ENCODE data around the gene SYK.

The SYK gene

GRCh38 chr9:90834828-90835595 lies 33.4 kb downstream of the SYK start:
- ChIA-PET CTCF (no interaction called here), POLR2A (no interaction called here)

GRCh38 chr9:90836411-90837080 lies 34.9 kb downstream of the SYK start:
- ChIA-PET CTCF (no interaction called here), POLR2A (no interaction called here)
- no peak for TF ChIP-seq FOXK2 (IDR thresholded peaks at IDR 0.05)
- no peak for TF ChIP-seq SP1 (IDR thresholded peaks at IDR 0.05)
- no peak for DNase-seq (ENCODE audit: extremely low spot score)

More at GRCh38 chr9:90834828-90835595, 33.4 kb downstream of the SYK start:
- TF ChIP-seq BHLHE40 (IDR thresholded peaks at IDR 0.05; ENCODE audit: borderline replicate concordance) (no peak), FOXA1 (IDR thresholded peaks at IDR 0.05) (no peak), ZNF384 (IDR thresholded peaks at IDR 0.05) (no peak), CTBP1 (IDR thresholded peaks at IDR 0.05; ENCODE audit: borderline replicate concordance) (no peak), FOXK2 (IDR thresholded peaks at IDR 0.05) (no peak)
- no peak for DNase-seq (ENCODE audit: extremely low spot score)

GRCh38 chr9:90838098-90838497 lies 36.5 kb downstream of the SYK start:
- DNase-seq (ENCODE audit: extremely low spot score) = no peak
- CTCF ChIA-PET = no interaction called here
- POLR2A ChIA-PET = no interaction called here
- TF ChIP-seq ZNF384 (IDR thresholded peaks at IDR 0.05) (no peak), LEF1 (IDR thresholded peaks at IDR 0.05; ENCODE audit: borderline replicate concordance) (no peak), SUZ12 (IDR thresholded peaks at IDR 0.05) (no peak), TARDBP (IDR thresholded peaks at IDR 0.05) (no peak), PKNOX1 (IDR thresholded peaks at IDR 0.05) (no peak), SP1 (IDR thresholded peaks at IDR 0.05) (no peak), ELF4 (IDR thresholded peaks at IDR 0.05) (no peak), FOXA1 (IDR thresholded peaks at IDR 0.05) (no peak)

GRCh38 chr9:90838581-90839154 lies 37.0 kb downstream of the SYK start:
- DNase-seq (ENCODE audit: extremely low spot score) = no peak
- TF ChIP-seq FOXK2 (IDR thresholded peaks at IDR 0.05) = no peak
- TF ChIP-seq L3MBTL2 (conservative IDR thresholded peaks at IDR 0.05) = no peak
- no peak for TF ChIP-seq ZNF384 (IDR thresholded peaks at IDR 0.05)
- TF ChIP-seq PKNOX1 (IDR thresholded peaks at IDR 0.05) = no peak
- POLR2A ChIA-PET = no interaction called here
- CTCF ChIA-PET = no interaction called here

GRCh38 chr9:90839183-90839728 lies 37.6 kb downstream of the SYK start:
- TF ChIP-seq FOXA1 (IDR thresholded peaks at IDR 0.05) = no peak
- TF ChIP-seq PKNOX1 (IDR thresholded peaks at IDR 0.05) = no peak
- no peak for TF ChIP-seq L3MBTL2 (conservative IDR thresholded peaks at IDR 0.05)
- no peak for TF ChIP-seq SUZ12 (IDR thresholded peaks at IDR 0.05)
- no peak for TF ChIP-seq CTBP1 (IDR thresholded peaks at IDR 0.05; ENCODE audit: borderline replicate concordance)
- TF ChIP-seq SP1 (IDR thresholded peaks at IDR 0.05) = no peak
- no peak for TF ChIP-seq BHLHE40 (IDR thresholded peaks at IDR 0.05; ENCODE audit: borderline replicate concordance)
- TF ChIP-seq ARNT (IDR thresholded peaks at IDR 0.05) = no peak
- TF ChIP-seq TARDBP (IDR thresholded peaks at IDR 0.05) = no peak
- DNase-seq (ENCODE audit: extremely low spot score) = no peak
- POLR2A ChIA-PET = no interaction called here
- CTCF ChIA-PET = no interaction called here

GRCh38 chr9:90840696-90841095 lies 39.1 kb downstream of the SYK start:
- ChIA-PET CTCF (no interaction called here), POLR2A (no interaction called here)
- TF ChIP-seq TARDBP (IDR thresholded peaks at IDR 0.05) = no peak
- no peak for TF ChIP-seq CTBP1 (IDR thresholded peaks at IDR 0.05; ENCODE audit: borderline replicate concordance)
- no peak for TF ChIP-seq FOXK2 (IDR thresholded peaks at IDR 0.05)
- DNase-seq (ENCODE audit: extremely low spot score) = no peak

GRCh38 chr9:90841213-90841612 lies 39.6 kb downstream of the SYK start:
- ChIA-PET CTCF (no interaction called here), POLR2A (no interaction called here)
- DNase-seq (ENCODE audit: extremely low spot score) = no peak
- no peak for TF ChIP-seq PKNOX1 (IDR thresholded peaks at IDR 0.05)
- TF ChIP-seq FOXK2 (IDR thresholded peaks at IDR 0.05) = no peak
- TF ChIP-seq TARDBP (IDR thresholded peaks at IDR 0.05) = no peak
- no peak for TF ChIP-seq SUZ12 (IDR thresholded peaks at IDR 0.05)
- no peak for TF ChIP-seq HDGF (IDR thresholded peaks at IDR 0.05; ENCODE audit: borderline replicate concordance)
- no peak for TF ChIP-seq BHLHE40 (IDR thresholded peaks at IDR 0.05; ENCODE audit: borderline replicate concordance)
- no peak for TF ChIP-seq LEF1 (IDR thresholded peaks at IDR 0.05; ENCODE audit: borderline replicate concordance)
- no peak for TF ChIP-seq ZNF384 (IDR thresholded peaks at IDR 0.05)
- no peak for TF ChIP-seq L3MBTL2 (conservative IDR thresholded peaks at IDR 0.05)
- no peak for TF ChIP-seq ARNT (IDR thresholded peaks at IDR 0.05)
- no peak for TF ChIP-seq FOXA1 (IDR thresholded peaks at IDR 0.05)
- TF ChIP-seq FOXM1 (IDR thresholded peaks at IDR 0.05; ENCODE audit: borderline replicate concordance) = no peak
- TF ChIP-seq NFRKB (IDR thresholded peaks at IDR 0.05) = no peak
- no peak for TF ChIP-seq ELF4 (IDR thresholded peaks at IDR 0.05)

All from HEK293T (cell line).